Activated CD8-positive, alpha-beta T cell treated with anti-CD3 and anti-CD28 coated beads for 36 hours (primary cell): ENCODE measurements around the gene PHIP. TPM values are rescaled to one million over a fixed set of nuclear protein-coding genes. Genes with fewer than 3 reads are reported as not detected.
A peak's percentile ranks its signal among the peaks of the same experiment; 100 is the strongest.
"Not testable (repeated sequence)": the region's sequence is repeated elsewhere in the genome, so short reads cannot be mapped to it uniquely, and the experiment has no call there.

Source experiments
- ATAC-seq: fragments of 200-7000 bp; cut with Tn5 transposase; one replicate; pipeline ENCODE4 v1.10.0; 2021; ENCODE audit warnings: mild to moderate bottlenecking, moderate library complexity
- CTCF ChIA-PET: fragments of 350-600 bp; sonication (Branson Sonifier 250); formaldehyde crosslinking; loops from one replicate; lab custom pipeline; 2021; ENCODE audit warnings: antibody characterized with exemption; lab: Charles Lee
- POLR2A ChIA-PET: fragments of 350-600 bp; sonication (Branson Sonifier 250); formaldehyde crosslinking; loops from one replicate; lab custom pipeline; 2021; ENCODE audit warnings: antibody characterized with exemption; lab: Charles Lee
- DNase-seq: peaks from one replicate; pipeline ENCODE4 v3.0.0-alpha.2; 2020
- H3K27ac Mint-ChIP-seq: one replicate; pipeline ENCODE4 v1.8.0; 2021; ENCODE audit warnings: mild to moderate bottlenecking, mixed read lengths
- H3K27me3 Mint-ChIP-seq: one replicate; pipeline ENCODE4 v1.8.0; 2021; ENCODE audit warnings: mixed read lengths
- H3K36me3 Mint-ChIP-seq: one replicate; pipeline ENCODE4 v1.8.0; 2021; ENCODE audit warnings: low read depth, mixed read lengths
- H3K4me1 Mint-ChIP-seq: one replicate; pipeline ENCODE4 v1.8.0; 2021; ENCODE audit warnings: low read depth, mixed read lengths
- H3K4me3 Mint-ChIP-seq: one replicate; pipeline ENCODE4 v1.8.0; 2021; ENCODE audit warnings: mild to moderate bottlenecking, moderate library complexity, mixed read lengths
- H3K9me3 Mint-ChIP-seq: one replicate; pipeline ENCODE4 v1.8.0; 2021; ENCODE audit warnings: mixed read lengths
- CTCF ChIP-seq: fragments of 200-600 bp; IDR thresholded peaks from one replicate; pipeline ENCODE4 v1.8.0; 2022; ENCODE audit warnings: antibody characterized with exemption, mild to moderate bottlenecking
- intact Hi-C: fragments of 100-400 bp; cut with micrococcal nuclease; formaldehyde crosslinking; loops from one replicate; pipeline ENCODE4 v1.10.0; 2022
- total RNA-seq, 2 experiments: library from RNA; stranded (reverse); gene quantifications; one replicate each; pipeline ENCODE4 v1.2.3, GENCODE V29; 2021

Gene PHIP
- total RNA-seq, 2 experiments from 2014 or later = 24.7 to 25.7 TPM

GRCh38 chr6:78925317-78925716 lies 152.7 kb downstream of the PHIP start:
- Mint-ChIP-seq H3K9me3 (peaks cover 41% of the 10 kb centered on the region), H3K4me3 (no peak overlapping the region), H3K36me3 (peaks cover 2% of the 10 kb centered on the region), H3K4me1 (no peaks in the 10 kb centered on the region), H3K27me3 (no peaks in the 10 kb centered on the region), H3K27ac (no peak overlapping the region)
- TF ChIP-seq CTCF = no peak
- POLR2A ChIA-PET = no interaction called here
- intact Hi-C loops = no loop called here
- ATAC-seq (no peak), DNase-seq (no peak)
- CTCF ChIA-PET = no interaction called here

GRCh38 chr6:78921168-78921567 lies 156.9 kb downstream of the PHIP start:
- POLR2A ChIA-PET = not testable (repeated sequence)

GRCh38 chr6:78917788-78918187 lies 160.3 kb downstream of the PHIP start:
- H3K27ac Mint-ChIP-seq = no peak overlapping the region
- TF ChIP-seq CTCF = no peak
- H3K9me3 Mint-ChIP-seq = peaks cover 32% of the 10 kb centered on the region
- no peak for ATAC-seq
- CTCF ChIA-PET = no interaction called here
- H3K36me3 Mint-ChIP-seq = peaks cover 5% of the 10 kb centered on the region
- H3K27me3 Mint-ChIP-seq = no peaks in the 10 kb centered on the region
- H3K4me3 Mint-ChIP-seq = no peak overlapping the region
- no peak for DNase-seq
- POLR2A ChIA-PET = no interaction called here
- intact Hi-C loops = no loop called here
- H3K4me1 Mint-ChIP-seq = no peaks in the 10 kb centered on the region

More at GRCh38 chr6:78921168-78921567, 156.9 kb downstream of the PHIP start:
- H3K4me1 Mint-ChIP-seq, H3K27ac Mint-ChIP-seq, H3K4me3 Mint-ChIP-seq, H3K27me3 Mint-ChIP-seq, H3K36me3 Mint-ChIP-seq, intact Hi-C loops, ATAC-seq, DNase-seq: not testable (repeated sequence)
- H3K9me3 Mint-ChIP-seq = peaks cover 44% of the 10 kb centered on the region
- CTCF ChIA-PET = interaction anchor here (0.9 kb wide), 1 partner anchor 11 kb away, joined by 3 read pairs; no protein-coding TSS in a partner anchor

GRCh38 chr6:78916411-78916810 lies 161.6 kb downstream of the PHIP start:
- ATAC-seq (no peak), DNase-seq (no peak)
- no peaks in the 10 kb centered on the region for H3K4me1 Mint-ChIP-seq
- peaks cover 5% of the 10 kb centered on the region for H3K36me3 Mint-ChIP-seq
- H3K27me3 Mint-ChIP-seq = peaks cover 9% of the 10 kb centered on the region
- POLR2A ChIA-PET = no interaction called here
- H3K27ac Mint-ChIP-seq = no peak overlapping the region
- H3K9me3 Mint-ChIP-seq = peaks cover 28% of the 10 kb centered on the region
- CTCF ChIA-PET = no interaction called here
- no peak for TF ChIP-seq CTCF
- no peak overlapping the region for H3K4me3 Mint-ChIP-seq
- intact Hi-C loops = no loop called here

- TF ChIP-seq CTCF = no peak
- no peak for ATAC-seq
- Mint-ChIP-seq H3K4me3 (peak overlapping the region; percentile 37), H3K9me3 (peaks cover 9% of the 10 kb centered on the region), H3K36me3 (peaks cover 5% of the 10 kb centered on the region), H3K4me1 (peaks cover 6% of the 10 kb centered on the region), H3K27me3 (peaks cover 31% of the 10 kb centered on the region), H3K27ac (no peak overlapping the region)
- CTCF ChIA-PET = interaction anchor here (0.6 kb wide), 1 partner anchor 10 kb away, joined by 3 read pairs; no protein-coding TSS in a partner anchor
- intact Hi-C loops = no loop called here
- POLR2A ChIA-PET = no interaction called here
- DNase-seq = no peak
Observed at GRCh38 chr6:78911218-78911940, 166.7 kb downstream of the PHIP start.
